ENCODE data around the gene ADAM30. TPM values are rescaled to one million over a fixed set of nuclear protein-coding genes. Genes with fewer than 3 reads are reported as not detected.

ADAM30 gene
- total RNA-seq (2014; rRNA removed; shearing (Covaris generic)), result not detected in 2 replicates

GRCh38 chr1:119896303-119896702 lies at the start of gene ADAM30:
TSS of gene ADAM30 (minus strand) at chr1:119896515. CDS start at chr1:119896336, 179 bp downstream.
- DNase-seq (ENCODE audit: low spot score), result no peak

GRCh38 chr1:119943216-119943615 lies 46.9 kb upstream of the ADAM30 start:
- no peak for DNase-seq (ENCODE audit: low spot score)

- no peak for DNase-seq (ENCODE audit: low spot score)
Observed at GRCh38 chr1:119941392-119941791, 45.1 kb upstream of the ADAM30 start.

GRCh38 chr1:119940697-119941096 lies 44.4 kb upstream of the ADAM30 start:
- no peak for DNase-seq (ENCODE audit: low spot score)

- no peak for DNase-seq (ENCODE audit: low spot score)
Observed at GRCh38 chr1:119937198-119937597, 40.9 kb upstream of the ADAM30 start.

- no peak for DNase-seq (ENCODE audit: low spot score)
Observed at GRCh38 chr1:119935915-119936314, 39.6 kb upstream of the ADAM30 start.

GRCh38 chr1:119935373-119935772 lies 39.1 kb upstream of the ADAM30 start:
- no peak for DNase-seq (ENCODE audit: low spot score)

GRCh38 chr1:119933397-119933796 lies 37.1 kb upstream of the ADAM30 start:
- no peak for DNase-seq (ENCODE audit: low spot score)

GRCh38 chr1:119929643-119930315 lies 33.5 kb upstream of the ADAM30 start:
- DNase-seq (ENCODE audit: low spot score), result no peak

- DNase-seq (ENCODE audit: low spot score), result no peak
Observed at GRCh38 chr1:119926553-119926952, 30.2 kb upstream of the ADAM30 start.

GRCh38 chr1:119924948-119925898 lies 28.9 kb upstream of the ADAM30 start:
- DNase-seq (ENCODE audit: low spot score), result no peak

- DNase-seq (ENCODE audit: low spot score), result no peak
Observed at GRCh38 chr1:119920104-119920968, 24.0 kb upstream of the ADAM30 start.

- no peak for DNase-seq (ENCODE audit: low spot score)
Observed at GRCh38 chr1:119919241-119919640, 22.9 kb upstream of the ADAM30 start.

- DNase-seq (ENCODE audit: low spot score), result no peak
Observed at GRCh38 chr1:119918301-119918700, 22.0 kb upstream of the ADAM30 start.

GRCh38 chr1:119917304-119918055 lies 21.2 kb upstream of the ADAM30 start:
- DNase-seq (ENCODE audit: low spot score), result no peak

GRCh38 chr1:119915517-119915916 lies 19.2 kb upstream of the ADAM30 start:
- DNase-seq (ENCODE audit: low spot score), result no peak

GRCh38 chr1:119914071-119914470 lies 17.8 kb upstream of the ADAM30 start:
- DNase-seq (ENCODE audit: low spot score), result no peak

GRCh38 chr1:119912963-119913362 lies 16.6 kb upstream of the ADAM30 start:
- DNase-seq (ENCODE audit: low spot score), result no peak

GRCh38 chr1:119911775-119912174 lies 15.5 kb upstream of the ADAM30 start:
- no peak for DNase-seq (ENCODE audit: low spot score)

GRCh38 chr1:119910618-119911017 lies 14.3 kb upstream of the ADAM30 start:
- DNase-seq (ENCODE audit: low spot score), result no peak
